Measurements from ENCODE around the gene TAF1.
"Not testable (repeated sequence)": the region's sequence is repeated elsewhere in the genome, so short reads cannot be mapped to it uniquely, and the experiment has no call there.

The TAF1 gene

GRCh38 chrX:71365875-71366673, at the start of gene TAF1:
Gene TAF1, plus strand, starts transcription at chrX:71366357. Its CDS starts 18 bp downstream, at chrX:71366375.
- Mint-ChIP-seq H3K9me3 (no peaks in the 10 kb centered on the region), H3K4me1 (peaks cover 27% of the 10 kb centered on the region), H3K27ac (ENCODE audit: low read depth) (peak within 1 kb of the TSS; percentile 99), H3K4me3 (peak within 1 kb of the TSS; percentile 97), H3K36me3 (ENCODE audit: insufficient read depth) (peaks cover 22% of the 10 kb centered on the region), H3K27me3 (no peaks in the 10 kb centered on the region)
- DNase-seq (ENCODE audit: low spot score in 2 of 2) = peak; percentile 72 to 87
- peak; percentile 90 for ATAC-seq (replicated peaks; ENCODE audit: extremely low read depth, poor library complexity, severe bottlenecking)

DNA sequence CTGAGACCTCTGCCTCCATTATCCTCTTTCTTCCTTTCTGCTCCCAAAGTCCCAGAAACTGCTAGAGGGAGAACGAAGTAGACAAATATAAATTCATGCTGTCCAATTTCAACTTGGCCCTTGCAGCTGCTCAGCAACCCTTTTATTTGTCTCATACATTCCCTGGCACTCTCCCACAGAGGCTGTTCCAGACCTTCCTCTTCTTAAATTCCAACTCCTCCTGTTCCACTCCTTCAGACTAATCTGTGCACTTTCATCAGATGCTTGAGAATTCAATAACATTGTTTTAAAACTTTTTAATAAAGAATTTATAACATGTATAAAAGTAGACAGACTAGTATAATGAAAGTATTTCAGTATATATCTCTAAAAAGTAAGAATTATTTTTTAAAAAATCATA, 49.2 kb upstream of the TAF1 start:
- not testable (repeated sequence) for H3K27me3 Mint-ChIP-seq; H3K4me3 Mint-ChIP-seq; H3K36me3 Mint-ChIP-seq (ENCODE audit: insufficient read depth); ATAC-seq (replicated peaks; ENCODE audit: extremely low read depth, poor library complexity, severe bottlenecking); DNase-seq (ENCODE audit: low spot score in 2 of 2); H3K9me3 Mint-ChIP-seq; H3K4me1 Mint-ChIP-seq; H3K27ac Mint-ChIP-seq (ENCODE audit: low read depth)

- ATAC-seq (replicated peaks; ENCODE audit: extremely low read depth, poor library complexity, severe bottlenecking) = no peak
- Mint-ChIP-seq H3K4me1 (no peaks in the 10 kb centered on the region), H3K27me3 (no peaks in the 10 kb centered on the region), H3K9me3 (no peaks in the 10 kb centered on the region), H3K27ac (ENCODE audit: low read depth) (no peak overlapping the region), H3K4me3 (no peak overlapping the region), H3K36me3 (ENCODE audit: insufficient read depth) (peaks cover 2% of the 10 kb centered on the region)
- no peak for DNase-seq (ENCODE audit: low spot score in 2 of 2)
Observed at GRCh38 chrX:71320126-71320525, 46.0 kb upstream of the TAF1 start.

DNA sequence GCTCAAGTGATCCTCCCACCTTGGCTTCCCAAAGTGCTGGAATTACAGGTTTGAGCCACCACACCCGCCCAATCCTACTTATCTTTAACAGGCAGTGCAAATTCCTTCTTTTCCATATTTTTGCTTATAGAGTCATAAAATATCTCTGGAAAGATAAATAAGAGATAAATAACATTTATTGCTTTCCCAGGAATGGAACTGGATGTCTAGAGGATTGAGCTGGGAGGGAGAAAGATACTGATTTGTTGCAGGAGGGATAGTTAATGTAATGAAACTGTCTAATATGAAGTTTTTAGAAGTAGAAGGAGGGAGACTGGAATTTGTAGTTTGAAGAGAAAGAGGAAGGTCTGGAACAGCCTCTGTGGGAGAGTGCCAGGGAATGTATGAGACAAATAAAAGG, 44.4 kb upstream of the TAF1 start:
- H3K27ac Mint-ChIP-seq (ENCODE audit: low read depth) = no peak overlapping the region
- no peaks in the 10 kb centered on the region for H3K9me3 Mint-ChIP-seq
- DNase-seq (ENCODE audit: low spot score in 2 of 2) (no peak), ATAC-seq (replicated peaks; ENCODE audit: extremely low read depth, poor library complexity, severe bottlenecking) (no peak)
- H3K36me3 Mint-ChIP-seq (ENCODE audit: insufficient read depth) = peaks cover 2% of the 10 kb centered on the region
- no peak overlapping the region for H3K4me3 Mint-ChIP-seq
- H3K4me1 Mint-ChIP-seq = no peaks in the 10 kb centered on the region
- H3K27me3 Mint-ChIP-seq = no peaks in the 10 kb centered on the region

DNA sequence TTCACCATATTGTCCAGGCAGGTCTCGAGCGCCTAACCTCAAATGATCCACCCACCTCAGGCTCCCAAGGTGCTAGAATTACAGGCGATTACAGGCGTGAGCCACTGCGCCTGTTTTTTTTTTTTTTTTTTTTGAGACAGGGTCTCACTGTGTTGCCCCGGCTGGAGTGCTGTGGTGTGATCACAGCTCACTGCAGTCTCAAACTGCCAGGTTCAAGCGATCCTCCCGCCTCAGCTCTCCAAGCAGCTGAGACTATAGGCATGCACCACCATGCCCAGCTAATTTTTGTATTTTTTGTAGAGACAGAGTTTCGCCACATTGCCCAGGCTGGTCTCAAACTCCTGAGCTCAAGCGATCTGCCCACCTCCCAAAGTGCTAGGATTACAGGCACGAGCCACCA, 41.7 kb upstream of the TAF1 start:
- not testable (repeated sequence) for H3K9me3 Mint-ChIP-seq; H3K4me3 Mint-ChIP-seq; H3K36me3 Mint-ChIP-seq (ENCODE audit: insufficient read depth); ATAC-seq (replicated peaks; ENCODE audit: extremely low read depth, poor library complexity, severe bottlenecking); DNase-seq (ENCODE audit: low spot score in 2 of 2); H3K4me1 Mint-ChIP-seq; H3K27ac Mint-ChIP-seq (ENCODE audit: low read depth); H3K27me3 Mint-ChIP-seq

- Mint-ChIP-seq H3K27me3 (no peaks in the 10 kb centered on the region), H3K9me3 (no peaks in the 10 kb centered on the region), H3K4me1 (no peaks in the 10 kb centered on the region), H3K27ac (ENCODE audit: low read depth) (no peak overlapping the region), H3K4me3 (no peak overlapping the region), H3K36me3 (ENCODE audit: insufficient read depth) (peaks cover 2% of the 10 kb centered on the region)
- no peak for DNase-seq (ENCODE audit: low spot score in 2 of 2)
- ATAC-seq (replicated peaks; ENCODE audit: extremely low read depth, poor library complexity, severe bottlenecking) = no peak
Observed at GRCh38 chrX:71326394-71326793, 39.8 kb upstream of the TAF1 start.

- not testable (repeated sequence) for DNase-seq (ENCODE audit: low spot score in 2 of 2); H3K4me3 Mint-ChIP-seq; H3K27me3 Mint-ChIP-seq; H3K4me1 Mint-ChIP-seq; H3K9me3 Mint-ChIP-seq; H3K27ac Mint-ChIP-seq (ENCODE audit: low read depth); H3K36me3 Mint-ChIP-seq (ENCODE audit: insufficient read depth); ATAC-seq (replicated peaks; ENCODE audit: extremely low read depth, poor library complexity, severe bottlenecking)
Observed at GRCh38 chrX:71349151-71349665, 16.9 kb upstream of the TAF1 start.

GRCh38 chrX:71349867-71350266, 16.3 kb upstream of the TAF1 start:
- not testable (repeated sequence) for H3K9me3 Mint-ChIP-seq; H3K36me3 Mint-ChIP-seq (ENCODE audit: insufficient read depth); H3K4me1 Mint-ChIP-seq; DNase-seq (ENCODE audit: low spot score in 2 of 2); H3K27me3 Mint-ChIP-seq; ATAC-seq (replicated peaks; ENCODE audit: extremely low read depth, poor library complexity, severe bottlenecking); H3K27ac Mint-ChIP-seq (ENCODE audit: low read depth); H3K4me3 Mint-ChIP-seq

GRCh38 chrX:71352439-71352838, 13.7 kb upstream of the TAF1 start:
- H3K4me3 Mint-ChIP-seq; H3K27ac Mint-ChIP-seq (ENCODE audit: low read depth); ATAC-seq (replicated peaks; ENCODE audit: extremely low read depth, poor library complexity, severe bottlenecking); H3K9me3 Mint-ChIP-seq; H3K27me3 Mint-ChIP-seq; H3K4me1 Mint-ChIP-seq; H3K36me3 Mint-ChIP-seq (ENCODE audit: insufficient read depth); DNase-seq (ENCODE audit: low spot score in 2 of 2): not testable (repeated sequence)

- Mint-ChIP-seq H3K4me1 (peaks cover 21% of the 10 kb centered on the region), H3K27me3 (no peaks in the 10 kb centered on the region), H3K4me3 (peak overlapping the region; percentile 97), H3K36me3 (ENCODE audit: insufficient read depth) (peaks cover 19% of the 10 kb centered on the region), H3K9me3 (no peaks in the 10 kb centered on the region), H3K27ac (ENCODE audit: low read depth) (peak overlapping the region; percentile 99)
- ATAC-seq (replicated peaks; ENCODE audit: extremely low read depth, poor library complexity, severe bottlenecking) (no peak), DNase-seq (ENCODE audit: low spot score in 2 of 2) (no peak)
Observed at GRCh38 chrX:71364221-71364620, 1.9 kb upstream of the TAF1 start.

- no peaks in the 10 kb centered on the region for H3K27me3 Mint-ChIP-seq
Observed at GRCh38 chrX:71365356-71365874, 742 bp upstream of the TAF1 start.

DNA sequence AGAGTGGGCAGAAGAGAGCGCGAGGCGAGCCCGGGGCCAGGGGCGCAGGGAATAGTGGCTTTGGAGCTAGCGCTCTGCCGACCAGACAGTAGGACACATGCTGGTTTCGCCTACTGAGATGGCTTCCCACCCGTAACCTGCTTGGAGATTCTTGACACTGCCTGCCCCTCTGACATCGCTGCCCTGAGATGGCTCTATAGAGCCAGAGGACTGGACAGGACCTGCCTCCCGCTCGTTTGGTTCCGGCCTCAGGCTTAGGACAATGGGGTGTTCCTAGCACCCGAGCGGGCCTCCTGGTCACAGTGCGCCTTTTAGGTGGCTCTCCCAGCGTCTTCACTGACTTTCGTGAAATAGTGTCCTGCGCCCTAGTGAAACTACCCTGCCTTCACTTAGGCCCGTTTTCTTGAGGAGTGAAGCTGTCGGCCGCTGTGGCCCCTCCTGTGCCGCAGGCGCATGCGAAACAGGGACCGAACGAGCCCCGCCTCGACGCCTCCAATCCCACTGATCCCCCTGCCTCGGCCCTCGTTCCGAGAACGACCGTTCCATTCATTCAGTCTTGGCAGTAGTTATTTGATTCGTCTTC, 608 bp downstream of the TAF1 start:
- H3K4me3 Mint-ChIP-seq = peak overlapping the region; percentile 97
- ATAC-seq (replicated peaks; ENCODE audit: extremely low read depth, poor library complexity, severe bottlenecking) (peak; percentile 2), DNase-seq (ENCODE audit: low spot score in 2 of 2) (peak; percentile 14 to 19)
- H3K27ac Mint-ChIP-seq (ENCODE audit: low read depth) = peak overlapping the region; percentile 99
- H3K9me3 Mint-ChIP-seq = no peaks in the 10 kb centered on the region
- H3K36me3 Mint-ChIP-seq (ENCODE audit: insufficient read depth) = peaks cover 29% of the 10 kb centered on the region
- H3K27me3 Mint-ChIP-seq = no peaks in the 10 kb centered on the region
- peaks cover 32% of the 10 kb centered on the region for H3K4me1 Mint-ChIP-seq

More at GRCh38 chrX:71365356-71365874, 742 bp upstream of the TAF1 start:
- no peak for DNase-seq (ENCODE audit: low spot score in 2 of 2)
- peak overlapping the region; percentile 97 for H3K4me3 Mint-ChIP-seq
- peak overlapping the region; percentile 99 for H3K27ac Mint-ChIP-seq (ENCODE audit: low read depth)
- no peak for ATAC-seq (replicated peaks; ENCODE audit: extremely low read depth, poor library complexity, severe bottlenecking)
- H3K4me1 Mint-ChIP-seq = peaks cover 21% of the 10 kb centered on the region
- no peaks in the 10 kb centered on the region for H3K9me3 Mint-ChIP-seq
- peaks cover 19% of the 10 kb centered on the region for H3K36me3 Mint-ChIP-seq (ENCODE audit: insufficient read depth)

DNA sequence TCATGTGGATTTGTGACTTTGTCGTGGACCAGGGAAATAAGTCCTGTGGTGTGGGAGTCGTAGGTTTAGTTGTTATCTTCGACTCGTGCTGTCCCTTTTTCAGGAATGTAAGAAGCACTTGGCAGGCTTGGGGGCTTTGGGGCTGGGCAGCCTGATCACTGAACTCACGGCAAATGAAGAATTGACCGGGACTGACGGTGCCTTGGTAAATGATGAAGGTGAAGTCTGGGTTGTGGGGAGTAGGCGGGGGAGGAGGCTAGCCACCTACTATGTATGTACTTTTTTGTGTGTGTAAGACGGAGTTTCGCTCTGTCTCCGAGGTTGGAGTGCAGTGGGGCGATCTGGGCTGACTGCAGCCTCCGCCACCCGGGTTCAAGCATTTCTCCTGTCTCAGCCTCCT, 1.2 kb downstream of the TAF1 start:
- no peaks in the 10 kb centered on the region for H3K27me3 Mint-ChIP-seq
- no peak for ATAC-seq (replicated peaks; ENCODE audit: extremely low read depth, poor library complexity, severe bottlenecking)

More for the DNA sequence above, 1.2 kb downstream of the TAF1 start:
- H3K4me3 Mint-ChIP-seq = peak overlapping the region; percentile 97
- H3K9me3 Mint-ChIP-seq = no peaks in the 10 kb centered on the region
- H3K27ac Mint-ChIP-seq (ENCODE audit: low read depth) = peak overlapping the region; percentile 99
- DNase-seq (ENCODE audit: low spot score in 2 of 2) = no peak
- H3K36me3 Mint-ChIP-seq (ENCODE audit: insufficient read depth) = peaks cover 30% of the 10 kb centered on the region
- peaks cover 32% of the 10 kb centered on the region for H3K4me1 Mint-ChIP-seq

All from central memory CD8-positive, alpha-beta T cell (primary cell).